Measurements from ENCODE around the gene ITPKC. TPM values are rescaled to one million over a fixed set of nuclear protein-coding genes. Genes with fewer than 3 reads are reported as not detected.

ITPKC gene
- total and polyA plus RNA-seq, 9 of the 15 experiments (the other 6 are each of a cell fraction or from before 2014, with no cell fraction given), result 0.08 to 9.3 (median 5.8) TPM

- TF ChIP-seq, protein P1, sequence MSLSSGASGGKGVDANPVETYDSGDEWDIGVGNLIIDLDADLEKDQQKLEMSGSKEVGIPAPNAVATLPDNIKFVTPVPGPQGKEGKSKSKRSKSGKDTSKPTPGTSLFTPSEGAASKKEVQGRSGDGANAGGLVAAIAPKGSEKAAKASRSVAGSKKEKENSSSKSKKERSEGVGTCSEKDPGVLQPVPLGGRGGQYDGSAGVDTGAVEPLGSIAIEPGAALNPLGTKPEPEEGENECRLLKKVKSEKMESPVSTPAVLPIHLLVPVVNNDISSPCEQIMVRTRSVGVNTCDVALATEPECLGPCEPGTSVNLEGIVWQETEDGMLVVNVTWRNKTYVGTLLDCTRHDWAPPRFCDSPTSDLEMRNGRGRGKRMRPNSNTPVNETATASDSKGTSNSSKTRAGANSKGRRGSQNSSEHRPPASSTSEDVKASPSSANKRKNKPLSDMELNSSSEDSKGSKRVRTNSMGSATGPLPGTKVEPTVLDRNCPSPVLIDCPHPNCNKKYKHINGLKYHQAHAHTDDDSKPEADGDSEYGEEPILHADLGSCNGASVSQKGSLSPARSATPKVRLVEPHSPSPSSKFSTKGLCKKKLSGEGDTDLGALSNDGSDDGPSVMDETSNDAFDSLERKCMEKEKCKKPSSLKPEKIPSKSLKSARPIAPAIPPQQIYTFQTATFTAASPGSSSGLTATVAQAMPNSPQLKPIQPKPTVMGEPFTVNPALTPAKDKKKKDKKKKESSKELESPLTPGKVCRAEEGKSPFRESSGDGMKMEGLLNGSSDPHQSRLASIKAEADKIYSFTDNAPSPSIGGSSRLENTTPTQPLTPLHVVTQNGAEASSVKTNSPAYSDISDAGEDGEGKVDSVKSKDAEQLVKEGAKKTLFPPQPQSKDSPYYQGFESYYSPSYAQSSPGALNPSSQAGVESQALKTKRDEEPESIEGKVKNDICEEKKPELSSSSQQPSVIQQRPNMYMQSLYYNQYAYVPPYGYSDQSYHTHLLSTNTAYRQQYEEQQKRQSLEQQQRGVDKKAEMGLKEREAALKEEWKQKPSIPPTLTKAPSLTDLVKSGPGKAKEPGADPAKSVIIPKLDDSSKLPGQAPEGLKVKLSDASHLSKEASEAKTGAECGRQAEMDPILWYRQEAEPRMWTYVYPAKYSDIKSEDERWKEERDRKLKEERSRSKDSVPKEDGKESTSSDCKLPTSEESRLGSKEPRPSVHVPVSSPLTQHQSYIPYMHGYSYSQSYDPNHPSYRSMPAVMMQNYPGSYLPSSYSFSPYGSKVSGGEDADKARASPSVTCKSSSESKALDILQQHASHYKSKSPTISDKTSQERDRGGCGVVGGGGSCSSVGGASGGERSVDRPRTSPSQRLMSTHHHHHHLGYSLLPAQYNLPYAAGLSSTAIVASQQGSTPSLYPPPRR (CRISPR knock-in tag; IDR thresholded peaks at IDR 0.05; ENCODE audit: borderline replicate concordance), result no peak
- TF ChIP-seq ZNF146 (CRISPR knock-in tag; IDR thresholded peaks at IDR 0.05; ENCODE audit: unreplicated experiment) (no peak), TFE3 (CRISPR knock-in tag; IDR thresholded peaks at IDR 0.05) (no peak), CHD1 (IDR thresholded peaks at IDR 0.05; ENCODE audit: low read length) (no peak), BMI1 (IDR thresholded peaks at IDR 0.05; ENCODE audit: low read length) (no peak), ETV6 (IDR thresholded peaks at IDR 0.05; ENCODE audit: borderline replicate concordance in 1 of 2, low read depth in 2 of 2, low read length in 1 of 2) (no peak), ETV6 (CRISPR knock-in tag; IDR thresholded peaks at IDR 0.05; ENCODE audit: borderline replicate concordance) (peak; percentile 68; the same call in 1 of the 2 replicates), RREB1 (CRISPR knock-in tag; IDR thresholded peaks at IDR 0.05) (peak; percentile 79; the same call in 1 of the 2 replicates)
- TF ChIP-seq, protein P2, sequence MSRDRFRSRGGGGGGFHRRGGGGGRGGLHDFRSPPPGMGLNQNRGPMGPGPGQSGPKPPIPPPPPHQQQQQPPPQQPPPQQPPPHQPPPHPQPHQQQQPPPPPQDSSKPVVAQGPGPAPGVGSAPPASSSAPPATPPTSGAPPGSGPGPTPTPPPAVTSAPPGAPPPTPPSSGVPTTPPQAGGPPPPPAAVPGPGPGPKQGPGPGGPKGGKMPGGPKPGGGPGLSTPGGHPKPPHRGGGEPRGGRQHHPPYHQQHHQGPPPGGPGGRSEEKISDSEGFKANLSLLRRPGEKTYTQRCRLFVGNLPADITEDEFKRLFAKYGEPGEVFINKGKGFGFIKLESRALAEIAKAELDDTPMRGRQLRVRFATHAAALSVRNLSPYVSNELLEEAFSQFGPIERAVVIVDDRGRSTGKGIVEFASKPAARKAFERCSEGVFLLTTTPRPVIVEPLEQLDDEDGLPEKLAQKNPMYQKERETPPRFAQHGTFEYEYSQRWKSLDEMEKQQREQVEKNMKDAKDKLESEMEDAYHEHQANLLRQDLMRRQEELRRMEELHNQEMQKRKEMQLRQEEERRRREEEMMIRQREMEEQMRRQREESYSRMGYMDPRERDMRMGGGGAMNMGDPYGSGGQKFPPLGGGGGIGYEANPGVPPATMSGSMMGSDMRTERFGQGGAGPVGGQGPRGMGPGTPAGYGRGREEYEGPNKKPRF (IDR thresholded peaks at IDR 0.05; ENCODE audit: low read depth, low read length), result no peak
Measured at GRCh38 chr19:40690693-40691420, 26.1 kb upstream of the ITPKC start (continued).
